Activated T-helper 1 cell treated with anti-CD3 and anti-CD28 coated beads, Interleukin-12 subunit alpha, Interleukin-12 subunit beta, Interleukin-2, Interleukin-4 antibody, amounts not matched to agents 30 ng/mL and 10 ng/mL and 1 ng/mL, durations not matched to agents 14 hours and 24 hours and 36 hours (primary cell): Measurements from ENCODE around the gene OR2C1. TPM values are rescaled to one million over a fixed set of nuclear protein-coding genes. Genes with fewer than 3 reads are reported as not detected.

ENCODE experiments used
- DNase-seq: peaks from one replicate; pipeline ENCODE4 v3.0.0; 2021; ENCODE audit warnings: low spot score
- H3K27ac Mint-ChIP-seq: one replicate; pipeline ENCODE4 v1.8.0; 2021; ENCODE audit warnings: mild to moderate bottlenecking, mixed read lengths
- H3K27me3 Mint-ChIP-seq: one replicate; pipeline ENCODE4 v1.8.0; 2022; ENCODE audit warnings: mild to moderate bottlenecking, moderate library complexity, mixed read lengths; ENCODE audit not compliant: insufficient read depth
- H3K36me3 Mint-ChIP-seq: one replicate; pipeline ENCODE4 v1.8.0; 2021; ENCODE audit warnings: low read depth, mixed read lengths
- H3K4me1 Mint-ChIP-seq: one replicate; pipeline ENCODE4 v1.8.0; 2021; ENCODE audit warnings: low read depth, mixed read lengths
- H3K4me3 Mint-ChIP-seq: one replicate; pipeline ENCODE4 v1.8.0; 2021; ENCODE audit warnings: mild to moderate bottlenecking, moderate library complexity, mixed read lengths
- H3K9me3 Mint-ChIP-seq: one replicate; pipeline ENCODE4 v1.8.0; 2021; ENCODE audit warnings: mixed read lengths
- intact Hi-C: fragments of 100-400 bp; cut with micrococcal nuclease; formaldehyde crosslinking; loops from one replicate; pipeline ENCODE4 v1.15.1; 2024
- total RNA-seq: library from RNA; stranded (reverse); gene quantifications from 2 replicates; pipeline ENCODE4 v1.2.3, GENCODE V29; 2022

The OR2C1 gene
- total RNA-seq, 1 donor from 2014 or later: not detected

GRCh38 chr16:3358871-3359270, 3.2 kb downstream of the OR2C1 start:
- intact Hi-C loops: no loop called here
- Mint-ChIP-seq H3K27ac (no peak overlapping the region), H3K9me3 (peaks cover 51% of the 10 kb centered on the region), H3K4me1 (no peaks in the 10 kb centered on the region), H3K36me3 (peaks cover 2% of the 10 kb centered on the region), H3K4me3 (no peak overlapping the region), H3K27me3 (peaks cover 2% of the 10 kb centered on the region)
- no peak for DNase-seq

GRCh38 chr16:3362931-3363330, 7.2 kb downstream of the OR2C1 start:
- Mint-ChIP-seq H3K4me1 (no peaks in the 10 kb centered on the region), H3K27ac (no peak overlapping the region), H3K9me3 (peaks cover 62% of the 10 kb centered on the region), H3K36me3 (peaks cover 2% of the 10 kb centered on the region), H3K4me3 (no peak overlapping the region), H3K27me3 (peaks cover 2% of the 10 kb centered on the region)
- intact Hi-C loops: no loop called here
- no peak for DNase-seq

GRCh38 chr16:3363793-3364192, 8.1 kb downstream of the OR2C1 start:
- Mint-ChIP-seq H3K4me1 (no peaks in the 10 kb centered on the region), H3K9me3 (peaks cover 59% of the 10 kb centered on the region), H3K27ac (no peak overlapping the region), H3K4me3 (no peak overlapping the region), H3K27me3 (peaks cover 2% of the 10 kb centered on the region), H3K36me3 (peaks cover 2% of the 10 kb centered on the region)
- DNase-seq: no peak
- intact Hi-C loops: loop anchor here (1.0 to 2.0 kb wide), 2 partner anchors 37 to 99 kb away; partner anchors contain the start of genes ZNF174 and ZSCAN32

GRCh38 chr16:3364774-3365427, 9.2 kb downstream of the OR2C1 start:
- Mint-ChIP-seq H3K4me1 (no peaks in the 10 kb centered on the region), H3K9me3 (peaks cover 51% of the 10 kb centered on the region), H3K36me3 (peaks cover 2% of the 10 kb centered on the region), H3K27ac (peak overlapping the region; percentile 53), H3K27me3 (peaks cover 2% of the 10 kb centered on the region), H3K4me3 (peak overlapping the region; percentile 68)
- intact Hi-C loops: loop anchor here (1.0 to 2.0 kb wide), 2 partner anchors 36 to 101 kb away; partner anchors contain the start of genes ZNF174 and ZSCAN32
- DNase-seq: peak; percentile 63

GRCh38 chr16:3369073-3369472, 13.4 kb downstream of the OR2C1 start:
- peaks cover 2% of the 10 kb centered on the region for H3K27me3 Mint-ChIP-seq
- no peak for DNase-seq
- peaks cover 35% of the 10 kb centered on the region for H3K9me3 Mint-ChIP-seq
- H3K36me3 Mint-ChIP-seq: no peaks in the 10 kb centered on the region
- H3K4me3 Mint-ChIP-seq: no peak overlapping the region
- intact Hi-C loops: no loop called here
- no peaks in the 10 kb centered on the region for H3K4me1 Mint-ChIP-seq
- H3K27ac Mint-ChIP-seq: no peak overlapping the region

- no peaks in the 10 kb centered on the region for H3K27me3 Mint-ChIP-seq
- H3K27ac Mint-ChIP-seq: no peak overlapping the region
- H3K4me3 Mint-ChIP-seq: no peak overlapping the region
- intact Hi-C loops: no loop called here
- peaks cover 62% of the 10 kb centered on the region for H3K9me3 Mint-ChIP-seq
- no peak for DNase-seq
- H3K4me1 Mint-ChIP-seq: no peaks in the 10 kb centered on the region
- H3K36me3 Mint-ChIP-seq: peaks cover 4% of the 10 kb centered on the region
These were observed 20.0 kb downstream of the OR2C1 start for GRCh38 chr16:3375680-3376079.

GRCh38 chr16:3377917-3378316, 22.2 kb downstream of the OR2C1 start:
- Mint-ChIP-seq H3K27ac (no peak overlapping the region), H3K4me3 (no peak overlapping the region), H3K36me3 (peaks cover 20% of the 10 kb centered on the region), H3K9me3 (peaks cover 80% of the 10 kb centered on the region), H3K27me3 (no peaks in the 10 kb centered on the region), H3K4me1 (no peaks in the 10 kb centered on the region)
- intact Hi-C loops: no loop called here
- no peak for DNase-seq

- Mint-ChIP-seq H3K36me3 (peaks cover 61% of the 10 kb centered on the region), H3K4me3 (no peak overlapping the region), H3K9me3 (peaks cover 81% of the 10 kb centered on the region), H3K27me3 (no peaks in the 10 kb centered on the region), H3K27ac (no peak overlapping the region), H3K4me1 (no peaks in the 10 kb centered on the region)
- intact Hi-C loops: no loop called here
- no peak for DNase-seq
These were observed 27.4 kb downstream of the OR2C1 start for GRCh38 chr16:3383045-3383448.

- H3K4me1 Mint-ChIP-seq: no peaks in the 10 kb centered on the region
- intact Hi-C loops: no loop called here
- no peak overlapping the region for H3K27ac Mint-ChIP-seq
- no peaks in the 10 kb centered on the region for H3K27me3 Mint-ChIP-seq
- no peak for DNase-seq
- no peak overlapping the region for H3K4me3 Mint-ChIP-seq
- H3K36me3 Mint-ChIP-seq: peaks cover 82% of the 10 kb centered on the region
- peaks cover 62% of the 10 kb centered on the region for H3K9me3 Mint-ChIP-seq
These were observed 32.6 kb downstream of the OR2C1 start for GRCh38 chr16:3388325-3388724.

- DNase-seq: no peak
- no peak overlapping the region for H3K27ac Mint-ChIP-seq
These were observed 34.1 kb downstream of the OR2C1 start for GRCh38 chr16:3389663-3390338.

GRCh38 chr16:3400446-3400778, 44.7 kb downstream of the OR2C1 start:
- Mint-ChIP-seq H3K36me3 (peaks cover 64% of the 10 kb centered on the region), H3K27ac (peak overlapping the region; percentile 80), H3K27me3 (no peaks in the 10 kb centered on the region), H3K4me1 (peaks cover 7% of the 10 kb centered on the region), H3K4me3 (peak overlapping the region; percentile 96), H3K9me3 (peaks cover 48% of the 10 kb centered on the region)
- DNase-seq: no peak
- intact Hi-C loops: loop anchor here (2.0 to 10.0 kb wide), 3 partner anchors 36 to 866 kb away; partner anchors contain the start of genes CEMP1, OR1F1 and PDPK1

More at GRCh38 chr16:3389663-3390338, 34.1 kb downstream of the OR2C1 start:
- Mint-ChIP-seq H3K27me3 (no peaks in the 10 kb centered on the region), H3K36me3 (peaks cover 82% of the 10 kb centered on the region), H3K9me3 (peaks cover 59% of the 10 kb centered on the region), H3K4me3 (no peak overlapping the region), H3K4me1 (no peaks in the 10 kb centered on the region)
- intact Hi-C loops: no loop called here

- Mint-ChIP-seq H3K4me1 (peaks cover 7% of the 10 kb centered on the region), H3K27me3 (no peaks in the 10 kb centered on the region), H3K36me3 (peaks cover 62% of the 10 kb centered on the region), H3K9me3 (peaks cover 50% of the 10 kb centered on the region), H3K4me3 (peak within 1 kb of the TSS; percentile 96), H3K27ac (peak within 1 kb of the TSS; percentile 81)
- DNase-seq: peak; percentile 99
- intact Hi-C loops: loop anchor here (1.0 to 10.0 kb wide), 10 partner anchors 36 to 866 kb away; partner anchors contain the start of genes CEMP1, NAA60, OR1F1 and PDPK1
These were observed 45.3 kb downstream of the OR2C1 start, which contains the start of the genes ZNF174 and ZSCAN32 for GRCh38 chr16:3400779-3401688. Gene ZNF174 (plus strand): TSS chr16:3401215. CDS start chr16:3402005, 790 bp downstream. Gene ZSCAN32 (minus strand): TSS chr16:3401004. CDS start chr16:3397557, 3,447 bp downstream.
